Mesendoderm (in vitro differentiated cells): Measurements from ENCODE around the gene FOXP3.
A peak's percentile ranks its signal among the peaks of the same experiment; 100 is the strongest.

Experiments used
- DNase-seq: peaks from one replicate; pipeline ENCODE4 v3.0.0; 2013
- H2AK5ac ChIP-seq: 2 replicates; pipeline ENCODE4 v1.6.1; 2013; ENCODE audit warnings: low read length, inconsistent platforms
- H2BK120ac ChIP-seq: 2 replicates; pipeline ENCODE4 v1.6.1; 2013; ENCODE audit warnings: low read depth, mild to moderate bottlenecking, low read length, moderate library complexity, mixed read lengths
- H2BK15ac ChIP-seq: replicated peaks from 2 replicates; pipeline ENCODE4 v1.6.1; 2013; ENCODE audit warnings: low read depth, mild to moderate bottlenecking, moderate library complexity
- H2BK5ac ChIP-seq: 2 replicates; pipeline ENCODE4 v1.6.1; 2013; ENCODE audit warnings: low read length, inconsistent platforms
- H3K18ac ChIP-seq: 2 replicates; pipeline ENCODE4 v1.6.1; 2013; ENCODE audit warnings: mild to moderate bottlenecking, low read length, mixed read lengths
- H3K23ac ChIP-seq: one replicate; pipeline ENCODE4 v1.6.1; 2013; ENCODE audit warnings: low read length
- H3K27ac ChIP-seq: 2 replicates; pipeline ENCODE4 v1.5.1; 2013; ENCODE audit warnings: low read depth, mild to moderate bottlenecking, inconsistent platforms, low read length, moderate library complexity
- H3K27me3 ChIP-seq: 2 replicates; pipeline ENCODE4 v1.6.1; 2013; ENCODE audit warnings: low read length, control low read depth, mild to moderate bottlenecking, inconsistent platforms; ENCODE audit not compliant: insufficient read depth, poor library complexity
- H3K36me3 ChIP-seq: 2 replicates; pipeline ENCODE4 v1.6.1; 2013; ENCODE audit warnings: low read length, inconsistent platforms; ENCODE audit not compliant: control insufficient read depth, insufficient read depth
- H3K4ac ChIP-seq: one replicate; pipeline ENCODE4 v1.6.1; 2013; ENCODE audit warnings: low read depth, mild to moderate bottlenecking, low read length, moderate library complexity
- H3K4me1 ChIP-seq: 2 replicates; pipeline ENCODE4 v1.6.1; 2013; ENCODE audit warnings: low read depth, low read length, inconsistent platforms; ENCODE audit not compliant: control insufficient read depth
- H3K4me2 ChIP-seq: 2 replicates; pipeline ENCODE4 v1.6.1; 2013; ENCODE audit warnings: low read length
- H3K4me3 ChIP-seq: 2 replicates; pipeline ENCODE4 v1.5.1; 2013; ENCODE audit warnings: mild to moderate bottlenecking, low read length
- H3K56ac ChIP-seq: one replicate; pipeline ENCODE4 v1.6.1; 2013; ENCODE audit warnings: low read length
- H3K79me1 ChIP-seq: 2 replicates; pipeline ENCODE4 v1.6.1; 2013; ENCODE audit warnings: low read length, inconsistent platforms
- H3K79me2 ChIP-seq: 2 replicates; pipeline ENCODE4 v1.6.1; 2013; ENCODE audit warnings: mild to moderate bottlenecking, low read length; ENCODE audit not compliant: control insufficient read depth, insufficient read depth
- H3K9ac ChIP-seq: 2 replicates; pipeline ENCODE4 v1.6.1; 2013; ENCODE audit warnings: low read length, inconsistent platforms
- H4K5ac ChIP-seq: one replicate; pipeline ENCODE4 v1.6.1; 2013; ENCODE audit warnings: low read length
- H4K8ac ChIP-seq: one replicate; pipeline ENCODE4 v1.6.1; 2013; ENCODE audit warnings: low read depth, mild to moderate bottlenecking, control low read depth, low read length, moderate library complexity
- WGBS: extraction: QIAGEN DNeasy Blood & Tissue Kit; methylation state at CpG from one replicate; pipeline ENCODE4 v1.1.7; 2013; ENCODE audit warnings: low lambda C conversion rate, missing lambda C conversion rate; ENCODE audit not compliant: insufficient coverage; ENCODE audit errors: extremely low coverage; 5-methylcytosine and 5-hydroxymethylcytosine counted together

The FOXP3 gene

DNA sequence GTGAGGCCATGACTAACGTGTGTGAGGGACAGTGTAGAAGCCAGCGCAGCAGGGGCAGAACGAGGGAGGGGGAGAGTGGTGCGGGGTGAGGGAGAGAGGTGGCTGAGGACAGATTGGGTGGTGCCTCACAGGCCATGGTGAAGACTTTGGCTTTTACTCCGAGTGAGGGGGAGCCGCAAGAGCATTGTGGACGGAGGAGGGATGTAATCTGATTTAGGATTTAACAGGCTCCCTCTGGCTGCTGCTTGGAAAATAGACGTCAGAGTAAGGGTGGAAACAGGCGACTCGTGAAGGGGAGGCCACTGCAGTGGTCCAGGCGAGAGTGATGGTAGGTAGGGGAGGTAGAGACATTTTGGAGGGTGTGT lies 18.1 kb upstream of the FOXP3 start:
- DNase-seq: peak; percentile 81
- no CpG with 5 or more reads among the region's 11 CpGs for WGBS
- H3K56ac ChIP-seq: no peak overlapping the region

DNA sequence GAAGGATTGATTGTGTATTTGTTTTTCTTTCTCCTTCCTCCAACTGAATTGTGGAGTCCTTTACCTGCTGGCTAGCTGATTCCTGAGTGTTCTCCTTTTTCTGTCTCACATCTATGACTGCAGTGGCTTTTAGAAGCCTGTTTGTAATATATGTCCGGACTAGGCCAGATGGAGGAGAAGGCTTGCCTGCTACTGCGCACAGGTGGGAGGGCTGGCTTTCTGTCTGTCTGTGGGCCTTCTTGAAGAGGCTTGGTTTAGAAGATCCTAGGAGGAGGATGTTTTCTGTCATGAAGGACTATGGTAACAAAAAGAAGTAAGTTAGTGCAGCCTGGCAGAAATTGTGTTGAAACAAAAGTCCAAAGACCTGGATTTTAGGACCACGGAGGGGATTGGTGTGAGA lies 13.6 kb upstream of the FOXP3 start:
- H3K23ac ChIP-seq: no peak overlapping the region
- H2AK5ac ChIP-seq: no peak overlapping the region
- no peak overlapping the region for H3K56ac ChIP-seq
- no peak overlapping the region for H4K8ac ChIP-seq
- H3K4me3 ChIP-seq: no peak overlapping the region
- no peaks in the 10 kb centered on the region for H3K36me3 ChIP-seq
- no peaks in the 10 kb centered on the region for H3K79me1 ChIP-seq
- H3K27ac ChIP-seq: no peak overlapping the region
- no peaks in the 10 kb centered on the region for H3K4me1 ChIP-seq
- DNase-seq: no peak
- no peaks in the 10 kb centered on the region for H3K79me2 ChIP-seq
- H4K5ac ChIP-seq: no peak overlapping the region
- H3K27me3 ChIP-seq: no peaks in the 10 kb centered on the region
- H3K4me2 ChIP-seq: no peak overlapping the region
- H2BK120ac ChIP-seq: no peak overlapping the region
- H3K4ac ChIP-seq: no peak overlapping the region
- no peak overlapping the region for H3K9ac ChIP-seq
- H3K18ac ChIP-seq: no peak overlapping the region
- no peak overlapping the region for H2BK15ac ChIP-seq
- WGBS: no CpG with 5 or more reads among the region's 3 CpGs
- H2BK5ac ChIP-seq: no peak overlapping the region

More for the DNA sequence above, 18.1 kb upstream of the FOXP3 start:
- H3K27me3 ChIP-seq: no peaks in the 10 kb centered on the region
- no peak overlapping the region for H3K23ac ChIP-seq
- no peak overlapping the region for H2BK120ac ChIP-seq
- H3K18ac ChIP-seq: no peak overlapping the region
- no peak overlapping the region for H4K8ac ChIP-seq
- H3K79me1 ChIP-seq: no peaks in the 10 kb centered on the region
- no peak overlapping the region for H2BK15ac ChIP-seq
- H3K4ac ChIP-seq: no peak overlapping the region
- H2AK5ac ChIP-seq: no peak overlapping the region
- no peaks in the 10 kb centered on the region for H3K4me1 ChIP-seq
- no peaks in the 10 kb centered on the region for H3K79me2 ChIP-seq
- H3K4me2 ChIP-seq: no peak overlapping the region
- no peak overlapping the region for H3K27ac ChIP-seq
- no peaks in the 10 kb centered on the region for H3K36me3 ChIP-seq
- H3K9ac ChIP-seq: no peak overlapping the region
- H3K4me3 ChIP-seq: no peak overlapping the region
- H4K5ac ChIP-seq: no peak overlapping the region
- no peak overlapping the region for H2BK5ac ChIP-seq

DNA sequence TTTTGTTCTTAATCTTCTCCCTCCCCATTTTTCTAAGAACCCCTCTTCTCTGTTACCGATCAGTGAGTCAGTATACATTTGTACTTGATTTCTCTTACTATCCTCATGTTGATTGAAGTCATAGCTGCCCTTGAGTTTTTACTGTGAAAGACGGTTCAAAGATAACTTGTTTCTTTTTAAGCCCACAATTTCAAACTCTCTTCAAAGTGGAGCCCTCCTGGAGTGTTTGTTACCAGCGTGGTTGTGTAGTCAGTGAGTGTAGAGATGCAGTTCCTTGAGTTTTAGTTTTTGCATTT lies 13.0 kb upstream of the FOXP3 start:
- no peak overlapping the region for H3K4me2 ChIP-seq
- H3K79me2 ChIP-seq: peaks cover 2% of the 10 kb centered on the region

DNA sequence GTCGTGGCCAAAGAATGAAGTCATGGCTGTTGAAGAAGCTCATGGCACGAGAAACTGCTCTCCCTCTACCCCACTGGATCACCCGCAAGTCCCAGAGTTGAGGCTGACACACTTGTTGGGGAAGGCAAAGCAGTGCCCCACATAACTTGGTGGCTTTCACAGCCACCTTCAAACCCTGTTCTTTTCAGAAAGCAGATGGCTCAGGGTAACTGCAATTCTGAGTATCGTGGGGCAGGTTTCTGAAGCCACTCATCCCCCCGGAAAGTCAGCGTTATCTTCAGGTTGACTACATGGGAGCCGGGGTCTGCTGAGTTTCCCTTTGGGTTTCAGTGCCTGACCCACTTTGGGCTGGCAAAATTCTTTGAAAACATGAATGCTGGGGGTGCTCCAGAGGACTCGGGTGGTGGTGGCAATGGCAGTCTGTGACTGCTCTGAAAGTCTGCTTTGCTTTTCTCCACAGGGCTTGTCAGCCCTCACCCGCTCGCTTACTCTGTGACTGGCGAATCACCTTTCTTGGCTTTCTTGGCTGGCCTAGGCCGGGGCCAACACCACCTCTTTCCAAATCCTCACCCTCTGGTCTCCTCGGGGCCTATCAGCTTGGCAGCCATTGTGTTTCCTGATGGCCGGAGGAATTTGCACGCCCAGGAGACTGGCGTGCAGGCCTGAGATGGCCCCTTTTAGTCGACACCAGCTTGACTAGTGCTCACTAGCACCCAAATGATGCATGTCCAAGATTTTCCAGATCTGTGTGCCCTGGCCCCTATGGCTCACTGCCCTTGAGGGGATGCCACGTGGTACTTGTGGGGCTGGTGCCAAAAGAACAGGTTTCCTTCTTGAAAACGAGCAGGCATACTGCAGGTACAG lies 12.4 kb upstream of the FOXP3 start:
- H3K4me2 ChIP-seq: no peak overlapping the region
- no CpG with 5 or more reads among the region's 19 CpGs for WGBS
- H2BK120ac ChIP-seq: no peak overlapping the region
- H3K79me1 ChIP-seq: no peaks in the 10 kb centered on the region
- no peak overlapping the region for H4K5ac ChIP-seq
- no peak overlapping the region for H2BK5ac ChIP-seq
- H3K36me3 ChIP-seq: no peaks in the 10 kb centered on the region
- no peaks in the 10 kb centered on the region for H3K27me3 ChIP-seq
- H3K23ac ChIP-seq: no peak overlapping the region
- H3K27ac ChIP-seq: no peak overlapping the region
- H4K8ac ChIP-seq: no peak overlapping the region
- H3K4me1 ChIP-seq: no peaks in the 10 kb centered on the region
- no peak overlapping the region for H3K4ac ChIP-seq
- no peak overlapping the region for H3K56ac ChIP-seq
- H2AK5ac ChIP-seq: no peak overlapping the region
- peaks cover 4% of the 10 kb centered on the region for H3K79me2 ChIP-seq
- no peak overlapping the region for H3K18ac ChIP-seq
- no peak overlapping the region for H2BK15ac ChIP-seq
- H3K4me3 ChIP-seq: no peak overlapping the region
- no peak for DNase-seq
- no peak overlapping the region for H3K9ac ChIP-seq

More for the DNA sequence above, 13.0 kb upstream of the FOXP3 start:
- Histone ChIP-seq H3K9ac (no peak overlapping the region), H3K27ac (no peak overlapping the region), H3K23ac (no peak overlapping the region), H3K4ac (no peak overlapping the region), H3K27me3 (no peaks in the 10 kb centered on the region), H2BK15ac (no peak overlapping the region), H2BK5ac (no peak overlapping the region), H2AK5ac (no peak overlapping the region), H3K79me1 (no peaks in the 10 kb centered on the region), H3K4me3 (no peak overlapping the region), H3K4me1 (no peaks in the 10 kb centered on the region), H3K36me3 (no peaks in the 10 kb centered on the region), H4K8ac (no peak overlapping the region), H4K5ac (no peak overlapping the region), H2BK120ac (no peak overlapping the region), H3K56ac (no peak overlapping the region), H3K18ac (no peak overlapping the region)
- DNase-seq: no peak
- WGBS: no CpG with 5 or more reads among the region's 3 CpGs

DNA sequence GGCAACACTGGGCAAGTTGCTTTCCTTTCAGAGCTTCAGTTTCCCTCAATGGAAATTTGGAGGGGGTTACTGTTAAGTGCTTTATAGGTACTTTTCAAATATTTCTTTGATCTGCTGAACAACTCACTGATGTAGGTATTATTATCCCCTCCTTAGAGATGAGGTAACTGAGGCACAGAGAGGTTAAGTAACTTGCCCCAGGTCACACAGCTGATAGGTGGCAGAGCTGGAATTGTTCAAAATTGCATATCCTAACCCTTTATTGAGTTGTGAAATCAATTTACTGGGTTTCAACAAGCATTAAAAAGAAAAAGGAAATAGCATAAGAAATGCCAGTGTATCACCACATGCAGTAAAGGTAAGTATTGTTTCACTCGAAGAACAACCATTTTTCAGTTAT lies 11.7 kb upstream of the FOXP3 start:
- WGBS: no CpG with 5 or more reads among the region's 1 CpG
- no peak overlapping the region for H3K4ac ChIP-seq

DNA sequence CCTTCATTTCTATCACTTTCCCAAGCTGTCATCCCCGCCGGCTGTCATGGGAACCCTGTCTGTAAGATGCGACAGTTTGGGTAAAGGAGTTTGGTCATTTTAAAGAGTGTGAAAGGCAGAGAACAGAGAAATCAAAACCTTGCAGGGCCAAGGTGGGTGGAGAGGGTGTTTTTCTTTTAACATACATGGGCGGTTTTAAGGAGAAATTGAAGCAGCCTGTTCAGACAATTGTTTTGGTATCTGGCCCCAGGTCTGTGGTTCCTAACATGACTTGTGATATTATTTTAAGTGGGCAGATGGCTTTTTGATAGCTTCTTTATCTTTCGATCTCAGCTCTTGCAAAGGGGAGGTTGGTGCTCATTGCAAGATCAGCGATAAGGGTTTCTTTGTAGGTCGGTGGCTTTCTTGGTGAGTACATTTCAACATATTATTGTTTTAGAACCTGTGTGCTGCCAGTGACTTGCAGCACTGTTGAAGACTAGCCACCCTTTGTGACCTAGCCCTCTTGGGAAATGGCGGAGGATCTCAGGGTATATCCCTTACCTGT lies 8.7 kb upstream of the FOXP3 start:
- Histone ChIP-seq H2BK5ac (no peak overlapping the region), H3K4me1 (no peaks in the 10 kb centered on the region), H3K9ac (no peak overlapping the region), H2BK15ac (no peak overlapping the region), H2BK120ac (no peak overlapping the region), H4K8ac (no peak overlapping the region), H3K56ac (no peak overlapping the region), H3K4me3 (no peak overlapping the region), H3K79me2 (peaks cover 11% of the 10 kb centered on the region), H3K79me1 (peaks cover 4% of the 10 kb centered on the region), H3K27me3 (no peaks in the 10 kb centered on the region), H3K4ac (no peak overlapping the region), H3K23ac (no peak overlapping the region), H4K5ac (no peak overlapping the region), H3K18ac (no peak overlapping the region), H3K27ac (no peak overlapping the region), H3K36me3 (no peaks in the 10 kb centered on the region), H2AK5ac (no peak overlapping the region), H3K4me2 (no peak overlapping the region)
- no peak for DNase-seq
- WGBS: no CpG with 5 or more reads among the region's 8 CpGs

More for the DNA sequence above, 11.7 kb upstream of the FOXP3 start:
- H3K18ac ChIP-seq: no peak overlapping the region
- H3K36me3 ChIP-seq: no peaks in the 10 kb centered on the region
- no peak overlapping the region for H3K27ac ChIP-seq
- no peak overlapping the region for H2BK15ac ChIP-seq
- no peak overlapping the region for H2BK120ac ChIP-seq
- no peak overlapping the region for H3K4me3 ChIP-seq
- no peaks in the 10 kb centered on the region for H3K4me1 ChIP-seq
- no peak overlapping the region for H3K4me2 ChIP-seq
- no peak for DNase-seq
- H3K79me1 ChIP-seq: peaks cover 1% of the 10 kb centered on the region
- H4K8ac ChIP-seq: no peak overlapping the region
- no peak overlapping the region for H3K23ac ChIP-seq
- H3K56ac ChIP-seq: no peak overlapping the region
- H3K9ac ChIP-seq: no peak overlapping the region
- peaks cover 6% of the 10 kb centered on the region for H3K79me2 ChIP-seq
- no peak overlapping the region for H2BK5ac ChIP-seq
- no peak overlapping the region for H2AK5ac ChIP-seq
- no peak overlapping the region for H4K5ac ChIP-seq
- H3K27me3 ChIP-seq: no peaks in the 10 kb centered on the region
